ENCODE measurements around the gene U2SURP.

DNA sequence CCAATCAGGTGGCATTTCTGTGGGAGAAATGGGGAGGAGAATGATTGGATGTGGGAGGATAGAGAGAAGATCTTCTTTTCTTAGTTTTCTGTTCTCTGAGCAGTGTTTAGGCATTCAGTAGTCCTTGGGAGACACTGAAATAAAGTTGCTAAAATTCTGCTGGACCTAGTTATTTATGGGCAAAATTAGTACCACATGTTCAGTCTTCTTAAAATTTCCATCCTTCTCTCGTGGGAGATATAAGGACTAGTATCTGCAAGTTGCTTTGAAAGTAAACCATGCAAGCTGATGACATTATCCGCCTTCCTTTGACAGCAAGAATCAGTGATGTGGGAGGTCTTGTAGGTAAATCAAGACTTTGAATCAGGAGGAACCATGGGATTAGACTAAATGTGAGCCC is 98.3 kb downstream of the U2SURP start:
- TF ChIP-seq CTCF (IDR thresholded peaks at IDR 0.05) (no peak), POLR2AphosphoS5 (IDR thresholded peaks at IDR 0.05; ENCODE audit: insufficient read depth in 1 of 2, low read depth in 1 of 2) (no peak), POLR2A (IDR thresholded peaks at IDR 0.05) (no peak)
